Left ventricle myocardium inferior (tissue), 1 donor: ENCODE data around the gene SPATA45. TPM values are rescaled to one million over a fixed set of nuclear protein-coding genes. Genes with fewer than 3 reads are reported as not detected.

ENCODE experiments used
- DNase-seq: peaks from one replicate; pipeline ENCODE4 v3.0.0-alpha.2; 2020
- H3K27ac ChIP-seq: fragments of 200-600 bp; replicated peaks from 2 replicates; pipeline ENCODE4 v1.8.0; 2021
- H3K27me3 ChIP-seq: fragments of 200-600 bp; 2 replicates; pipeline ENCODE4 v1.8.0; 2021; ENCODE audit warnings: low read depth
- H3K36me3 ChIP-seq: fragments of 200-600 bp; 2 replicates; pipeline ENCODE4 v1.8.0; 2021
- H3K4me1 ChIP-seq: fragments of 200-600 bp; 2 replicates; pipeline ENCODE4 v1.8.0; 2021
- H3K4me3 ChIP-seq: fragments of 200-600 bp; 2 replicates; pipeline ENCODE4 v1.8.0; 2021; ENCODE audit warnings: mild to moderate bottlenecking, moderate library complexity
- H3K9me3 ChIP-seq: fragments of 200-600 bp; replicated peaks from 2 replicates; pipeline ENCODE4 v1.8.0; 2021
- CTCF ChIP-seq: fragments of 200-600 bp; IDR thresholded peaks from 2 replicates; pipeline ENCODE4 v1.8.0; 2021; ENCODE audit warnings: antibody characterized with exemption, mild to moderate bottlenecking, borderline replicate concordance
- intact Hi-C: fragments of 100-400 bp; cut with micrococcal nuclease; formaldehyde crosslinking; loops from one replicate; pipeline ENCODE4 v1.11.0; 2022
- total RNA-seq: library from RNA; stranded (reverse); fragmentation: NEBNext Ultra II Directional; extraction: Animal tissue kit (Norgen Biotek cat#: 25700); gene quantifications from one replicate; pipeline ENCODE4 v1.2.1, GENCODE V29; 2021
- donor health status: DM: no; HTN: yes; CAD: no; lungs with severe emphysema.

Gene SPATA45
- total RNA-seq, 1 donor from 2014 or later = not detected

- intact Hi-C loops = loop anchor here (5.0 kb wide), 1 partner anchor 117 kb away; no protein-coding TSS in a partner anchor
These were observed 63.5 kb downstream of the SPATA45 start for GRCh38 chr1:212783976-212784375.

GRCh38 chr1:212782422-212783154 is 64.9 kb downstream of the SPATA45 start:
- H3K27ac ChIP-seq = no peak overlapping the region
- intact Hi-C loops = loop anchor here (5.0 kb wide), 1 partner anchor 115 kb away; no protein-coding TSS in a partner anchor
- H3K9me3 ChIP-seq = no peaks in the 10 kb centered on the region
- no peaks in the 10 kb centered on the region for H3K27me3 ChIP-seq
- DNase-seq = no peak
- peak; percentile 69 for TF ChIP-seq CTCF
- peaks cover 54% of the 10 kb centered on the region for H3K36me3 ChIP-seq
- no peaks in the 10 kb centered on the region for H3K4me1 ChIP-seq
- no peak overlapping the region for H3K4me3 ChIP-seq

More at GRCh38 chr1:212783976-212784375, 63.5 kb downstream of the SPATA45 start:
- H3K4me1 ChIP-seq = peaks cover 3% of the 10 kb centered on the region
- H3K9me3 ChIP-seq = no peaks in the 10 kb centered on the region
- no peak overlapping the region for H3K4me3 ChIP-seq
- TF ChIP-seq CTCF = no peak
- H3K27me3 ChIP-seq = no peaks in the 10 kb centered on the region
- no peak for DNase-seq
- no peak overlapping the region for H3K27ac ChIP-seq
- H3K36me3 ChIP-seq = peaks cover 54% of the 10 kb centered on the region

- intact Hi-C loops = loop anchor here (5.0 kb wide), 1 partner anchor 114 kb away; no protein-coding TSS in a partner anchor
- no peaks in the 10 kb centered on the region for H3K27me3 ChIP-seq
- no peaks in the 10 kb centered on the region for H3K9me3 ChIP-seq
These were observed 66.2 kb downstream of the SPATA45 start for GRCh38 chr1:212781225-212781624.

GRCh38 chr1:212780759-212781158 is 66.7 kb downstream of the SPATA45 start:
- intact Hi-C loops = loop anchor here (5.0 kb wide), 1 partner anchor 113 kb away; no protein-coding TSS in a partner anchor

More at GRCh38 chr1:212781225-212781624, 66.2 kb downstream of the SPATA45 start:
- H3K4me1 ChIP-seq = no peaks in the 10 kb centered on the region
- H3K27ac ChIP-seq = no peak overlapping the region
- H3K4me3 ChIP-seq = no peak overlapping the region
- peaks cover 45% of the 10 kb centered on the region for H3K36me3 ChIP-seq
- no peak for DNase-seq
- no peak for TF ChIP-seq CTCF

More at GRCh38 chr1:212780759-212781158, 66.7 kb downstream of the SPATA45 start:
- Histone ChIP-seq H3K4me1 (no peaks in the 10 kb centered on the region), H3K27me3 (no peaks in the 10 kb centered on the region), H3K36me3 (peaks cover 41% of the 10 kb centered on the region), H3K4me3 (no peak overlapping the region), H3K9me3 (no peaks in the 10 kb centered on the region), H3K27ac (no peak overlapping the region)
- DNase-seq = no peak
- no peak for TF ChIP-seq CTCF

Other genes starting within 250 kb of the SPATA45 start
- 20.0 TPM for gene ATF3, start 238.9 kb downstream of the SPATA45 start, total RNA-seq
- 1.8 TPM for gene BATF3, start 147.8 kb downstream of the SPATA45 start, total RNA-seq
- 29.0 TPM for gene NSL1, start 55.9 kb downstream of the SPATA45 start, total RNA-seq
- gene TATDN3, start 55.8 kb downstream of the SPATA45 start, total RNA-seq = 23.5 TPM
- 2.7 TPM for gene FLVCR1, start 10.6 kb upstream of the SPATA45 start, total RNA-seq
- 1.2 TPM for gene VASH2, start 102.9 kb upstream of the SPATA45 start, total RNA-seq
- gene ANGEL2, start 168.2 kb upstream of the SPATA45 start, total RNA-seq = 16.4 TPM
- gene RPS6KC1, start 203.6 kb upstream of the SPATA45 start, total RNA-seq = 9.3 TPM